Right atrium auricular region (tissue), 2 donors: ENCODE data around the gene TNFAIP8L3. TPM values are rescaled to one million over a fixed set of nuclear protein-coding genes. Genes with fewer than 3 reads are reported as not detected.

Experiments
- DNase-seq: peaks from one replicate; pipeline ENCODE4 v3.0.0-alpha.2; 2019; ENCODE audit warnings: low spot score
- H3K27ac ChIP-seq, 2 donors: fragments of 200-600 bp; sonication (generic); 1 replicate in 1 of 2; 2 replicates in 1 of 2; pipeline ENCODE4 v1.5.1; 2016 to 2019
- H3K27me3 ChIP-seq, 2 donors: fragments of 200-600 bp; sonication (generic); one replicate each; pipeline versions ENCODE4 v1.5.1 to v1.6.0; 2017 to 2019
- H3K36me3 ChIP-seq: fragments of 200-600 bp; sonication (generic); one replicate; pipeline ENCODE4 v1.5.1; 2016
- H3K4me1 ChIP-seq, 2 donors: fragments of 200-600 bp; sonication (generic); one replicate each; pipeline versions ENCODE4 v1.5.1 to v1.6.0; 2017 to 2019
- H3K4me3 ChIP-seq, 2 donors: fragments of 200-600 bp; sonication (generic); 1 replicate in 1 of 2; 2 replicates in 1 of 2; pipeline ENCODE4 v1.5.1; 2017 to 2019; ENCODE audit warnings: mild to moderate bottlenecking in 1 of 2, moderate library complexity in 1 of 2
- H3K9me3 ChIP-seq, 2 donors: fragments of 200-600 bp; sonication (generic); one replicate each; pipeline ENCODE4 v1.5.1; 2019
- total RNA-seq, 2 donors: library from RNA; depleted of rRNA; stranded (reverse); fragments of >200 nt; gene quantifications; one replicate each; pipeline ENCODE4 v1.1.0, GENCODE V29; 2016
- TF ChIP-seq, protein P1 (sequence below), 2 donors: fragments of 200-600 bp; sonication (generic); IDR thresholded peaks; one replicate each; pipeline ENCODE4 v1.5.1; 2019; ENCODE audit warnings: antibody characterized with exemption in 2 of 2

TNFAIP8L3 gene
- total RNA-seq, 2 donors from 2014 or later: 1.2 to 7.7 TPM

- no peaks in the 10 kb centered on the region for H3K36me3 ChIP-seq
- H3K27me3 ChIP-seq: no peaks in the 10 kb centered on the region
- no peaks in the 10 kb centered on the region for H3K9me3 ChIP-seq
- TF ChIP-seq, protein P1, sequence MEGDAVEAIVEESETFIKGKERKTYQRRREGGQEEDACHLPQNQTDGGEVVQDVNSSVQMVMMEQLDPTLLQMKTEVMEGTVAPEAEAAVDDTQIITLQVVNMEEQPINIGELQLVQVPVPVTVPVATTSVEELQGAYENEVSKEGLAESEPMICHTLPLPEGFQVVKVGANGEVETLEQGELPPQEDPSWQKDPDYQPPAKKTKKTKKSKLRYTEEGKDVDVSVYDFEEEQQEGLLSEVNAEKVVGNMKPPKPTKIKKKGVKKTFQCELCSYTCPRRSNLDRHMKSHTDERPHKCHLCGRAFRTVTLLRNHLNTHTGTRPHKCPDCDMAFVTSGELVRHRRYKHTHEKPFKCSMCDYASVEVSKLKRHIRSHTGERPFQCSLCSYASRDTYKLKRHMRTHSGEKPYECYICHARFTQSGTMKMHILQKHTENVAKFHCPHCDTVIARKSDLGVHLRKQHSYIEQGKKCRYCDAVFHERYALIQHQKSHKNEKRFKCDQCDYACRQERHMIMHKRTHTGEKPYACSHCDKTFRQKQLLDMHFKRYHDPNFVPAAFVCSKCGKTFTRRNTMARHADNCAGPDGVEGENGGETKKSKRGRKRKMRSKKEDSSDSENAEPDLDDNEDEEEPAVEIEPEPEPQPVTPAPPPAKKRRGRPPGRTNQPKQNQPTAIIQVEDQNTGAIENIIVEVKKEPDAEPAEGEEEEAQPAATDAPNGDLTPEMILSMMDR (IDR thresholded peaks at IDR 0.05): no peak
- no peak overlapping the region for H3K27ac ChIP-seq
- DNase-seq: no peak
- H3K4me1 ChIP-seq: peaks cover 0 to 23% of the 10 kb centered on the region in 2 donors
- H3K4me3 ChIP-seq: no peak overlapping the region
Observed at GRCh38 chr15:51048308-51048707, 46.4 kb downstream of the TNFAIP8L3 start.

DNA sequence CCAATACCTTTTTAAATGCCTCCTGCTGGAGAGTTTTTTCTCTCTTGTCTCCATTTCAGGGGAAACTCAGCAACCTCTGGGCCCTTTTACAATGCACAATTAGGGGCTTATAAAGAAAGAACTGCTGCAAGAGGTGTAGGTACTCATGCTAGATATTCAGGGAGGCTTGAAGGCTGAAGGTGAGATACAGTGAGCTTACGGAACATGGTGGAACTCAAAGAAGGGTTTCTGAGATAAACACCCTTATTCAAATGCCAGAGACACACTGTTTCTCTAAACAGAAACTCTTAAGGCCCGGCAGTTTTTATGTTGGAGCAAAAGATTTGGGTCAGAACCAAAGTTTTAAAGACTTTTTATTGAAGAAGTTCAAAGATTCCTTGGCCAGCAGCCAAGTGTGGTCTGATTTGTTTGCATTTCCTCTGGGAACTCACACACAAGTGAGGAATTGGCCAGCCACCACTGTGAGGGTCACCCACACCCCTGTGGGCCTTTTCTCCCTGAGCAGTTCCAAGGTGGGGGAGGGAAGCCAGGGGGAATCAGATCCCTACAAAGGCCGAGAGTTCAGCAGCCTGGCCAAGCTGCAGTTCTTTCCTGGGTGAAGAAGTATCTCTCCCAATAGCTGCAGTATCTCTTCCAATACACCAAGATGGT is 47.8 kb downstream of the TNFAIP8L3 start:
- DNase-seq: no peak
- Histone ChIP-seq H3K27me3 (no peaks in the 10 kb centered on the region), H3K36me3 (no peaks in the 10 kb centered on the region), H3K9me3 (no peaks in the 10 kb centered on the region), H3K4me3 (no peak overlapping the region), H3K4me1 (peaks cover 0 to 14% of the 10 kb centered on the region in 2 donors), H3K27ac (no peak overlapping the region)
- TF ChIP-seq, protein P1 (IDR thresholded peaks at IDR 0.05): no peak

DNA sequence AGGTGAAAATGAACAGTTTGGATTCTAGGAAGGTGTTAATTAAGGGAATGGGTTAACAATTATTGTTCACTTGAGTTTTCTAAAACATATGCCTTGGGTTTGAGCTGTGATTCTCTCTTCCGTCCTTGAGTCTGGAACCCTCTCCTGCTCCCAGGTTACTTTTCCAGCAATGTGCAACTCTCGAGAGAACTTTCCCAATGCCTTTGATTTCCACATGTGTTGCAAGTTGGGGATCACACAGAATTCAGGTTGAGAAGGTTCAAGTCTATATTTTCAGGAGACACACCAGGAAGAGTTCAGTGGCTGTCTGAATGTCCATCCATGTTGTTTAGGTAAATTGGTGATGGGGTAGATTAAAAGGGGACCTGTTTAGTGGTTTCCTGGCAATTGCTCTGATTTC is 48.7 kb downstream of the TNFAIP8L3 start:
- H3K27ac ChIP-seq: no peak overlapping the region
- H3K4me1 ChIP-seq: peaks cover 0 to 7% of the 10 kb centered on the region in 2 donors
- DNase-seq: no peak

GRCh38 chr15:51044037-51044727 is 50.5 kb downstream of the TNFAIP8L3 start:
- Histone ChIP-seq H3K9me3 (no peaks in the 10 kb centered on the region), H3K4me3 (no peak overlapping the region), H3K36me3 (no peaks in the 10 kb centered on the region), H3K4me1 (peaks cover 0 to 7% of the 10 kb centered on the region in 2 donors), H3K27ac (no peak overlapping the region), H3K27me3 (no peaks in the 10 kb centered on the region)
- TF ChIP-seq, protein P1 (IDR thresholded peaks at IDR 0.05): no peak
- no peak for DNase-seq

More for the DNA sequence above, 48.7 kb downstream of the TNFAIP8L3 start:
- Histone ChIP-seq H3K36me3 (no peaks in the 10 kb centered on the region), H3K4me3 (no peak overlapping the region), H3K9me3 (no peaks in the 10 kb centered on the region), H3K27me3 (no peaks in the 10 kb centered on the region)
- TF ChIP-seq, protein P1 (IDR thresholded peaks at IDR 0.05): no peak

- no peaks in the 10 kb centered on the region for H3K4me1 ChIP-seq
- H3K36me3 ChIP-seq: no peaks in the 10 kb centered on the region
- TF ChIP-seq, protein P1 (IDR thresholded peaks at IDR 0.05): no peak
- no peak overlapping the region for H3K4me3 ChIP-seq
- no peaks in the 10 kb centered on the region for H3K27me3 ChIP-seq
- no peak for DNase-seq
- H3K9me3 ChIP-seq: no peaks in the 10 kb centered on the region
- H3K27ac ChIP-seq: no peak overlapping the region
Observed at GRCh38 chr15:51038974-51039319, 55.8 kb downstream of the TNFAIP8L3 start.
